HG03575 (cell line): ENCODE data around the gene DENND4A.
"Not testable (repeated sequence)": the region's sequence is repeated elsewhere in the genome, so short reads cannot be mapped to it uniquely, and the experiment has no call there.

Experiments used
- ATAC-seq: cut with Tn5 transposase; IDR thresholded peaks from one replicate; pipeline ENCODE4 v1.9.1; 2021; ENCODE audit not compliant: unreplicated experiment, insufficient number of reproducible peaks, low FRiP score; ENCODE audit errors: extremely low read depth

The DENND4A gene

DNA sequence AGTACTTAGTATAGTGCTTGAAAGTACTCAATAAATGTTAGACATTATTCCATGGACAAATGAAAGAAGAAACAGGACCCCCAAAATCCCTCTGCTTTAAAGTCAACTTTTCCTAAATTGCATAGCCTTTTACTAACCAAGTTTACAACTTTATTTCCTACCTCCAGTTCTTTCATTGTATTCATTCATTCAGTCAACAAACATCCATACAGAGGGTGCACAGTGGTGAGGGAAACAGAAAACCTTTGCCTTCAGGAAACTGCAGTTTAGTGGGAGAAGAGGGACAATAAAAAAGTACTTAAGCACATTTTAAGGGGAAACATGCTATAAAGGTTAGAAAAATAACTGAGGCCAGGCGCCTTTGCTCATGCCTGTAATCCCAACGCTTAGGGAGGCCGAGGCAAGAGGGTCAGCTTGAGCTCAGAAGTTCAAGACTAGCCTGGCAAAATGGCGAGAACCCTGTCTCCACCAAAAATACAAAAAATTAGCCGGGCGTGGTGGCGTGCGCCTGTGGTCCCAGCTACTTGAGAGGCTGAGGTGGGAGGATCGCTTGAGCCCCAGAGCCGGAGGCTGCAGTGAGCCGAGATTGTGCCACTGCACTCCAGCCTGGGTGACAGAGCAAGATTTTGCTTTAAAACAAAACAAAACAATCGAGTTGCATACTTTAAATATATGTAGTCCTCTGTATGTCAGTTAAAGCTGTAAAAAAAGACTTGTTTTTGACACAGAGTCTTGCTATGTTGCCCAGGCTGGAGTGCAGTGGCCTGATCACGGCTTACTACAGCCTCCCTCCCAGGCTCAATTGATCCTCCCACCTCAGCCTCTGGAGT lies 1.1 kb upstream of the DENND4A start:
- no peak for ATAC-seq

DNA sequence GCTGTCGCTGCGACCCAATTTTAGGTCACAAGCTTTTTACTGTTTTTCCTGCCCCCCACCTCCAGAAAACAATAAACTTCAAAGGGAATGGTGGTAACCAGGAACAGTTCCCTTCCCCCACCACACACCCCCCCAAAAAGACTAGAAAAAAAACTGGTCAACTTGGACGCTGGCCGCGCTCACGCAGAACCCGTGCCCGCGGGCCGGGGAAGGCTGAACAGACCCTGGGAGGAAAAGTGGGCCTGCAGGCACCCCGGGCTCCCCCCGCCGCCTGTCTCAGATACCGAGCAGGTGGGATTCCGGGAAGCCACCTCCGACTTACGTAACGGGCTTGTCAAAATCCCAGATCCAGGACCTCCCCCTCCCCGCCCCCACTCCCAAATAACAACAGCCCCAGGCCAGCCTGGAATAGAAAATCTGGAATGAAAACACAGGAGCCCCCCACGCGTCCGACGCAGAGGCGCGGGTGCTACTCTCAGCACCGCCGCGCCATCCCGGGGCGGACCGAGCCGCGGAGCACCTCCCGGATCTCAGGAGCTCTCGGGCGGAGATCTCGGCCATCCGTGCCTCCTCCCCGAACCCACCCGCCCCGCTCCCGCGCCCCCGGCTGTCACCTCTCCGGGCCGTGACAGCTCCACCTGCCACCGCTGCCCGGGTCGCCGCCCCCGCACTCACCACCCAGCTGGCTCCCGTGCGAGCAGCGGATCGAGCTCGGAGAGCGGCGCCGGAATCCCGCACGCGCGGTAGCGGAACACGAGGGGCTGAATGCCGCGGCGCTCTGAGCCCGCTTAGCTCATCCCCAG lies 557 bp downstream of the DENND4A start:
- ATAC-seq: no peak

GRCh38 chr15:65790694-65791334 lies 1.3 kb downstream of the DENND4A start:
- ATAC-seq: no peak

GRCh38 chr15:65789759-65790425 lies 2.2 kb downstream of the DENND4A start:
- no peak for ATAC-seq

DNA sequence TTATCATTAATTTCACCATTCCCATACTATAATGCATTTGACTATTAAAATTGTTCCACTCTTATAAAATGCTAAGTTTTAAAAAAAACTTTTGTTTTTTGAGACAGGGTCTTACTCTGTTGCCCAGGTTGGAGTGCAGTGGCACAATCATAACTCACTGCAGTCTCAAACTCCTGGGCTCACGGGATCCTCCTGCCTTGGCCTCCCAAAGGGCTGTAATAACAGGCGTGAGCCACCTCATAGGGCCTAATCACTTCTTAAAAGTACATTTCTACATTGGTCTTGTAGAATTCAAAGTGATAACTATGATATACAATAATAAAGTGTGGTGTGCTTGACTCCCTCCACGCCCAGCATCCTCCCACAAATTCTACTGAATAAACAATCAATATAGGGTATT lies 3.0 kb downstream of the DENND4A start:
- ATAC-seq: no peak

DNA sequence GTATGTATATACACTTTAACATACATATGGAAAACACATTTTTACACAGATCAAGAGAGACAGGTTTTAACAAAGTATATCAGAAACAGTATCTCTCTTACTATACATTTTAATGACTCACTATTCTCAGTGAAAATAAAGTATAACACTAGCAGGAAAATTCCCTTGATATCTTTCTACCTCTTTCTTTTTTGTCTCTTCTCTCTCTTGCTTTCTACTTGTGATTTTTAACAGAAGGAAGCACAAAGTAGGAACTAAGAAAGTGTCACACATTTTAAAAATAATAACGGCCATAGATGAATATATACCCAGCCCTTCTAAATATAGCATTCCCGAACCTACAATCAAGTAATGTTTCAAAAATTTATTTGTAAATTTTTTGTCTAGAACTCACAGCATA lies 4.8 kb downstream of the DENND4A start:
- no peak for ATAC-seq

GRCh38 chr15:65785151-65785550 lies 6.9 kb downstream of the DENND4A start:
- ATAC-seq: no peak

GRCh38 chr15:65783872-65784271 lies 8.2 kb downstream of the DENND4A start:
- no peak for ATAC-seq

DNA sequence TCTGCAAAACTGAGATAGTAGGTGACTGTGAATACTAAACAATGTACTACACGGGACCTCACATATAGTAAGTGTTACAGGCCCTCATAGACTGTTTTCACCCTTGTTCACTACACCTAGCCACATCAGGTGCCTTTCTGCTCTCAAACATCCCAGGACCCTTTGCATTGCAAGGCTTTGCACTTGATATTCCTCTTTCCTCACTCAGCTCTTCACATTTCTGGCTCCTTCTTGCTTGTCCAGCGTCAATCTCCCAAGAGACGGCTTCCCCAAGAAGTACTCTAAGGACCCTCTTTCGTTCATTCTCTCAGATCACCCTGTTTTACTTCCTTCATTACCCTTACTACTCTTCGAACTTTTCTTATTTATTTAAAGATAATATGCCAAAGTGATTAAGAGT lies 10.0 kb downstream of the DENND4A start:
- no peak for ATAC-seq

GRCh38 chr15:65778701-65779100 lies 13.4 kb downstream of the DENND4A start:
- ATAC-seq: not testable (repeated sequence)

DNA sequence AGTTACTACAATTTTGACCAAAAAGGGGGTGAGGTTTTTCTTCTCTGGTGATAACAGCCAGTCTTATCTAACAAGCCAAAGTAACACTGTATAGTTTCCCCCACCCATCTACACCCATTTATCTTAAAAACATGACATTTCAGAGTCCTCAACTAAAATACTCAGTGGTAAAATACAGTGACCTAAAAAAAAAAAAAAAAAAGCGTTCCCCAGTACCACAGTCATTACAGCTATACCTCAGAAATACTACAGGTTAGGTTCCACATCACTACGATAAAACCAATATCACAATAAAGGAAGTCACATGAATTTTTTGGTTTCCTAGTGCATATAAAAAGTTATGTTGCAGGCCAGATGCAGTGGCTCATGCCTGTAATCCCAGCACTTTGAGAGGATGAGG lies 13.8 kb downstream of the DENND4A start:
- no peak for ATAC-seq

DNA sequence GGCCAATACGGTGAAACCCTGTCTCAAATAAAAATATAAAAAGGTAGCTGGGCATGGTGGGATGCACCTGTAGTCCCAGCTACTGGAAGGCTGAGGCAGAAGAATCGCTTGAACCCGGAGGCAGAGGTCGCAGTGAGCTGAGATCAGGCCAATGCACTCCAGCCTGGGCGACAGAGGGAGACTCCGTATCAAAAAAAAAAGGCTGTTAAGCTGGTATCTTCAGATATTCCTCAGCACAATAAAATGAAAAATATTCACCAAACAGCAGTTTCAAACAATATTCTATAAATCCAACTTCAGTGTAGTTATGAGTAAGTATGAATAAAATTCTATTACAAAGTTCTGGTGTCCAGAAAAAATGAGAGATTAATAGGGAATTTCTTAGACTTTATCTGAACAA lies 14.2 kb downstream of the DENND4A start:
- no peak for ATAC-seq

GRCh38 chr15:65777053-65777452 lies 15.0 kb downstream of the DENND4A start:
- ATAC-seq: no peak

DNA sequence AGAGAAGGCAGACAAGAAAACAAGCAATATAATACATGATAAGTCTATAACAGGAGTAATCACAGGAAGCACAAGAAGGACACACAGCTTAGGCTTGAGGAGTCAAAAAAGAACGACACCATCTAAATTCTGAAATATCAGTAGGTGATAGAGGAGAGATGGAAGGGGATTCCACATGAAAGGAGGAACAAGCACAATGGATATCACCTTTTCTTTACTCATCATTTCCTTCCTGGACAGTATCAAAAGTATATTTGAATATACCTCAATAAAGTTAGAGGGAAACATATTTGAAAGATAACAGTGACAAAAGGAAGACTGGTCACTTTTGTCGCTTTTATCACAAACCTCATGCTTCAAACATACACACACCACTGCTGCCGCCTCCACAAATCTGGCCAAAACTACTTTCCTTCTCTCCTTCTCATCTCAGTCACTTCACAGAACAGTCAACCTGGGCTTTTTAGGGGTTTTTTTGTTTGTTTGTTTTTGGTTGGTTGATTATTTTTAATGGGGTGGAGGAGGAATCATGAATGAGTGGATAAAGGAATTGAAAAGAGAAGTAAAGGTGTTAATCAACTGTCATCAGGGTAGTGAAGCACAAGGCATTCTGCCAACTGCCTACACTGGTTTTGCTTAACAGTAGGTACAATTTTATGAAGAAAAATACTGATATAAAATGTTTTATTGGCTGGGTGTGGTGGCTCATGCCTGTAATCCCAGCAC lies 18.5 kb downstream of the DENND4A start:
- ATAC-seq: no peak

DNA sequence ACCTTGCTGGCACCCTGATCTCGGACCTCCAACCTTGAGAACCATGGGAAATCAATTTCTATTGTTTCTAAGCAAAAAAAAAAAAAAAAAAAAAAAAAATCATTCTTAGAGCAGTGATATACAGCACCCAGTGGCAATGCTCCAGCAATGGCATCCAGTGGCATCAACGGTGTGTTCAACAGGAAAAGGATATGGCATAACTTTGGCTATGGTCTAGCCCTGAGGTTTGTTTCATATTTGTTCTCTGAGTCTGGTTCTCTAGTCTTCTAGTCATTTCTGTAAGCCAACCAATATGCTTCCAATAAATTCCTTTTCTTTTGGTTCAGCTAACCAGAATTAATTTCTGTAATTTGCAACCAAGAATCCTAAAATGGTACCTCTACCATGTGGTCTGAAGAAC lies 19.2 kb downstream of the DENND4A start:
- ATAC-seq: no peak

DNA sequence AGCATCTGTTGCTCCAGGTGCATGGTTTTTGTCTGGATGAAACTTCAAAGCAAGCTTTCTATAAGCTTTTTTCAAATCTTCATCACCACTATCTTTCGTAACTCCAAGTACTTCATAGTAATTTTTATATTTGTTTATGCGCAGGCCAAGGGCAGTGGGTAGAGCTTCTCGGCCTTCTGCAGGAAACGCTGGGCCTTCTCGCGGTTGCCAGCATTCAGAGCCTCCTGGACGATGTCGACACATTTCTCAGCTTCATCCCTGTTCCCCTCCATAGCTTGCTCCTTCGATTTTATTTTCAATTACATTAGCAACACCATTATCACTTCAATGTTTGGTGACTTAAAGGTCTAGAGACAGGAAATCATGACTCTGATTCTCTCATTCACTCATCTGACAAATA lies 20.2 kb downstream of the DENND4A start:
- ATAC-seq: no peak

- no peak for ATAC-seq
Measured at GRCh38 chr15:65769482-65769881, 22.6 kb downstream of the DENND4A start.

DNA sequence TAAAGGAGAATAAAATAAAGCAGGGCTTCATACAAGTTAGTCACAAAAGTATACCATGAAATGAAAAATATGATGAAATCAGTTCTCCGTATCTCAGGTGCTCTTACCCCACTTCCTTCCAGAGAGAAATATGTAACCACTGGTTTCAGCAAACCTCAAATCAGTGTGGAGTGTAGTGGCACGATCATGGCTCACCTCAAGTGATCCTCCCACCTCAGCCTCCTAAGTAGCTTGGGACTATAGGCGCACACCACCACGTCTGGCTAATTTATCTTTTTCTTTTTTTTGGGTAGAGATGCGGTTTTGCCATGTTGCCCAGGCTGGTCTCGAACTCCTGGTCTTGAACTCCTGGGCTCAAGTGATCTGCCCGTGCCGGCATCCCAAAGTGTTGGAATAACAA lies 24.2 kb downstream of the DENND4A start:
- no peak for ATAC-seq

- no peak for ATAC-seq
Measured at GRCh38 chr15:65767264-65767595, 24.9 kb downstream of the DENND4A start.
